Fibroblast of pulmonary artery (primary cell): Measurements from ENCODE around the gene ITPR3.

ENCODE experiments used
- DNase-seq: peaks from one replicate; pipeline ENCODE4 v3.0.0-alpha.2; 2010; ENCODE audit warnings: low read depth
- H3K4me3 ChIP-seq: replicated peaks from 2 replicates; pipeline ENCODE4 v1.5.1; 2011; ENCODE audit warnings: low read depth, mild to moderate bottlenecking, control low read depth, low read length, moderate library complexity
- CTCF ChIP-seq: IDR thresholded peaks from 2 replicates; pipeline ENCODE4 v1.5.1; 2011; ENCODE audit warnings: mild to moderate bottlenecking, control low read depth, low read length, inconsistent platforms; ENCODE audit errors: missing control alignments

The ITPR3 gene

GRCh38 chr6:33694401-33694931 is 73.3 kb downstream of the ITPR3 start:
- H3K4me3 ChIP-seq = no peak overlapping the region
- peak; percentile 39 for DNase-seq
- TF ChIP-seq CTCF = no peak

- TF ChIP-seq CTCF = no peak
- no peak for DNase-seq
- H3K4me3 ChIP-seq = no peak overlapping the region
Measured at GRCh38 chr6:33694977-33695376, 73.9 kb downstream of the ITPR3 start.

- no peak for TF ChIP-seq CTCF
- DNase-seq = no peak
- H3K4me3 ChIP-seq = no peak overlapping the region
Measured at GRCh38 chr6:33695451-33695887, 74.3 kb downstream of the ITPR3 start.

GRCh38 chr6:33696076-33696475 is 75.0 kb downstream of the ITPR3 start:
- DNase-seq = no peak
- H3K4me3 ChIP-seq = no peak overlapping the region
- no peak for TF ChIP-seq CTCF

GRCh38 chr6:33696548-33697518 is 75.7 kb downstream of the ITPR3 start:
- no peak for TF ChIP-seq CTCF
- no peak overlapping the region for H3K4me3 ChIP-seq
- peak; percentile 91 for DNase-seq

- DNase-seq = no peak
- H3K4me3 ChIP-seq = no peak overlapping the region
- no peak for TF ChIP-seq CTCF
Measured at GRCh38 chr6:33697845-33698244, 76.7 kb downstream of the ITPR3 start.

- TF ChIP-seq CTCF = no peak
Measured at GRCh38 chr6:33698494-33698893, 77.4 kb downstream of the ITPR3 start.

More at GRCh38 chr6:33698494-33698893, 77.4 kb downstream of the ITPR3 start:
- H3K4me3 ChIP-seq = no peak overlapping the region
- DNase-seq = no peak
